H1 (cell line): ENCODE measurements around the gene AEBP1. TPM values are rescaled to one million over a fixed set of nuclear protein-coding genes. Genes with fewer than 3 reads are reported as not detected.

Experiments
- CTCF ChIA-PET: fragments of 300-600 bp; sonication (Branson Sonifier 250); formaldehyde crosslinking; loops from one replicate; lab custom pipeline; 2021; ENCODE audit not compliant: partially characterized antibody; lab: Charles Lee
- POLR2A ChIA-PET: fragments of 300-600 bp; sonication (Branson Sonifier 250); formaldehyde crosslinking; loops from one replicate; lab custom pipeline; 2021; ENCODE audit warnings: inconsistent platforms; ENCODE audit not compliant: partially characterized antibody; lab: Charles Lee
- DNase-seq, 2 experiments: peaks; one replicate each; pipeline versions ENCODE4 v3.0.0 to v3.0.0-alpha.2; 2010 to 2022; ENCODE audit warnings: low spot score in 2 of 2, low read depth in 1 of 2, mixed read lengths in 1 of 2
- FAIRE-seq: peaks from 2 replicates; lab custom pipeline; 2011; peaks lifted over from hg19 to GRCh38; lab: Jason Lieb, UNC
- H2AFZ ChIP-seq: 2 replicates; pipeline ENCODE4 v1.8.1; 2012; ENCODE audit warnings: low read length, inconsistent platforms
- H2AK5ac ChIP-seq: 2 replicates; pipeline ENCODE4 v1.6.1; 2013; ENCODE audit warnings: low read depth, low read length
- H2BK120ac ChIP-seq: replicated peaks from 2 replicates; pipeline ENCODE3; 2013; ENCODE audit warnings: low read depth, low read length, inconsistent platforms
- H2BK12ac ChIP-seq: 2 replicates; pipeline ENCODE4 v1.6.1; 2013; ENCODE audit warnings: low read depth, low read length
- H2BK15ac ChIP-seq: 2 replicates; pipeline ENCODE4 v1.6.1; 2013; ENCODE audit warnings: low read length
- H2BK20ac ChIP-seq: 2 replicates; pipeline ENCODE4 v1.6.1; 2013; ENCODE audit warnings: low read length
- H2BK5ac ChIP-seq: 2 replicates; pipeline ENCODE4 v1.6.1; 2013; ENCODE audit warnings: low read depth, low read length
- H3K14ac ChIP-seq: 2 replicates; pipeline ENCODE4 v1.6.1; 2013; ENCODE audit warnings: inconsistent platforms; ENCODE audit not compliant: insufficient read length
- H3K18ac ChIP-seq: 2 replicates; pipeline ENCODE4 v1.6.1; 2013; ENCODE audit warnings: low read length; ENCODE audit errors: extremely low read depth
- H3K23ac ChIP-seq: 2 replicates; pipeline ENCODE4 v1.6.1; 2013; ENCODE audit warnings: inconsistent platforms; ENCODE audit not compliant: insufficient read length
- H3K23me2 ChIP-seq: 2 replicates; pipeline ENCODE4 v1.6.1; 2013; ENCODE audit warnings: low read depth, low read length
- H3K27ac ChIP-seq: 2 replicates; pipeline ENCODE4 v1.6.1; 2011; ENCODE audit warnings: low read depth, low read length, inconsistent platforms
- H3K27me3 ChIP-seq, 4 experiments: replicated peaks in 1 of 4; 1 replicate in 1 of 4; 2 replicates in 3 of 4; pipeline versions ENCODE4 v1.6.1 to v1.8.1; 2011 to 2013; ENCODE audit warnings: low read length in 3 of 4, mild to moderate bottlenecking in 3 of 4, inconsistent platforms in 2 of 4, mixed read lengths in 2 of 4, moderate library complexity in 1 of 4; ENCODE audit not compliant: control insufficient read depth in 3 of 4, insufficient read depth in 3 of 4; ENCODE audit errors: extremely low read depth in 1 of 4
- H3K36me3 ChIP-seq, 4 experiments: 2 replicates each; pipeline versions ENCODE4 v1.6.1 to v1.8.1; 2011 to 2013; ENCODE audit warnings: mild to moderate bottlenecking in 4 of 4, low read length in 3 of 4, moderate library complexity in 2 of 4, control low read depth in 1 of 4, inconsistent platforms in 1 of 4; ENCODE audit not compliant: insufficient read depth in 4 of 4, control insufficient read depth in 2 of 4
- H3K4ac ChIP-seq: replicated peaks from 2 replicates; pipeline ENCODE3; 2013; ENCODE audit warnings: low read length, low read depth, mixed read lengths, inconsistent platforms; ENCODE audit not compliant: insufficient read length
- H3K4me1 ChIP-seq, 4 experiments: replicated peaks in 1 of 4; 1 replicate in 1 of 4; 2 replicates in 3 of 4; pipeline versions ENCODE4 v1.6.1 to v1.8.1; 2011 to 2013; ENCODE audit warnings: low read length in 3 of 4, inconsistent platforms in 2 of 4, mixed read lengths in 1 of 4; ENCODE audit not compliant: insufficient read depth in 4 of 4, control insufficient read depth in 3 of 4
- H3K4me2 ChIP-seq, 2 experiments: 2 replicates each; pipeline versions ENCODE4 v1.6.1 to v1.8.1; 2011 to 2013; ENCODE audit warnings: low read depth in 2 of 2, low read length in 2 of 2, control low read depth in 1 of 2, inconsistent platforms in 1 of 2, mild to moderate bottlenecking in 1 of 2; ENCODE audit not compliant: insufficient read depth in 1 of 2
- H3K4me3 ChIP-seq, 4 experiments: fragments of 200-600, 300-600 bp in 1 of 4; sonication (generic), shearing (Covaris generic), sonication (Bioruptor Twin) in 1 of 4; 2 replicates each; pipeline versions ENCODE4 v1.5.1 to v1.8.1; 2011 to 2016; ENCODE audit warnings: low read length in 4 of 4, low read depth in 3 of 4, control low read depth in 2 of 4, inconsistent platforms in 2 of 4, mild to moderate bottlenecking in 2 of 4, mixed read lengths in 1 of 4, moderate library complexity in 1 of 4; ENCODE audit not compliant: insufficient read depth in 2 of 4; ENCODE audit errors: extremely low read depth in 1 of 4
- H3K56ac ChIP-seq: replicated peaks from 2 replicates; pipeline ENCODE3; 2013; ENCODE audit warnings: low read depth, mild to moderate bottlenecking, mixed read lengths, low read length, inconsistent platforms; ENCODE audit not compliant: insufficient read length
- H3K79me1 ChIP-seq: 2 replicates; pipeline ENCODE4 v1.6.1; 2013; ENCODE audit warnings: low read depth, low read length, control low read depth
- H3K79me2 ChIP-seq, 2 experiments: 2 replicates each; pipeline versions ENCODE4 v1.6.1 to v1.8.1; 2012 to 2013; ENCODE audit warnings: low read length in 2 of 2, mild to moderate bottlenecking in 2 of 2, inconsistent platforms in 1 of 2; ENCODE audit not compliant: insufficient read depth in 2 of 2, control insufficient read depth in 1 of 2
- H3K9ac ChIP-seq, 4 experiments: replicated peaks in 1 of 4; 1 replicate in 1 of 4; 2 replicates in 3 of 4; pipeline versions ENCODE4 v1.6.1 to v1.8.1; 2011 to 2013; ENCODE audit warnings: low read depth in 3 of 4, low read length in 3 of 4, control low read depth in 2 of 4, mild to moderate bottlenecking in 2 of 4, moderate library complexity in 2 of 4, inconsistent platforms in 1 of 4; ENCODE audit errors: extremely low read depth in 1 of 4
- H3K9me3 ChIP-seq, 2 experiments: 2 replicates each; pipeline versions ENCODE4 v1.6.1 to v1.8.1; 2012 to 2013; ENCODE audit warnings: mild to moderate bottlenecking in 2 of 2, moderate library complexity in 2 of 2, control low read depth in 1 of 2, inconsistent platforms in 1 of 2, low read depth in 1 of 2, low read length in 1 of 2, mixed read lengths in 1 of 2; ENCODE audit not compliant: insufficient read depth in 2 of 2
- H4K20me1 ChIP-seq, 2 experiments: replicated peaks in 1 of 2; 2 replicates each; pipeline versions ENCODE3 to v1.8.1; 2011 to 2013; ENCODE audit warnings: inconsistent platforms in 2 of 2, low read length in 2 of 2, mild to moderate bottlenecking in 1 of 2; ENCODE audit not compliant: insufficient read depth in 2 of 2, control insufficient read depth in 1 of 2
- H4K5ac ChIP-seq: 2 replicates; pipeline ENCODE4 v1.6.1; 2013; ENCODE audit warnings: low read length, low read depth, mixed read lengths, inconsistent platforms; ENCODE audit not compliant: insufficient read length
- H4K8ac ChIP-seq: 2 replicates; pipeline ENCODE4 v1.8.0; 2013; ENCODE audit warnings: mild to moderate bottlenecking, moderate library complexity, low read length, inconsistent platforms; ENCODE audit not compliant: insufficient read depth; ENCODE audit errors: extremely low read depth
- H4K91ac ChIP-seq: replicated peaks from 2 replicates; pipeline ENCODE3; 2013; ENCODE audit warnings: low read length, mixed read lengths, inconsistent platforms; ENCODE audit not compliant: insufficient read length
- EGR1 ChIP-seq: IDR thresholded peaks from 2 replicates; pipeline ENCODE4 v1.6.1; 2011; ENCODE audit warnings: low read depth, low read length, borderline replicate concordance
- EP300 ChIP-seq, 2 experiments: IDR thresholded peaks; 1 replicate in 1 of 2; 2 replicates in 1 of 2; pipeline ENCODE4 v1.6.1; 2011 to 2012; ENCODE audit warnings: low read depth in 2 of 2, low read length in 2 of 2, mild to moderate bottlenecking in 2 of 2, borderline replicate concordance in 1 of 2, inconsistent platforms in 1 of 2, moderate library complexity in 1 of 2
- GABPA ChIP-seq: IDR thresholded peaks from 2 replicates; pipeline ENCODE4 v1.6.1; 2011; ENCODE audit warnings: mild to moderate bottlenecking, low read length, moderate library complexity, borderline replicate concordance; ENCODE audit not compliant: insufficient read depth
- HDAC2 ChIP-seq, 2 experiments: fragments of 300-600 bp in 1 of 2; sonication (generic) in 1 of 2; IDR thresholded peaks; 2 replicates each; pipeline ENCODE4 v1.6.1; 2011 to 2012; ENCODE audit warnings: low read depth in 2 of 2, low read length in 2 of 2, mild to moderate bottlenecking in 2 of 2, moderate library complexity in 2 of 2, borderline replicate concordance in 1 of 2, inconsistent platforms in 1 of 2
- JUND ChIP-seq: IDR thresholded peaks from 2 replicates; pipeline ENCODE4 v1.6.1; 2011; ENCODE audit warnings: mild to moderate bottlenecking, improper control_type of control experiment, low read length
- MAFK ChIP-seq: IDR thresholded peaks from 2 replicates; pipeline ENCODE4 v1.6.1; 2012; ENCODE audit warnings: low read depth, mild to moderate bottlenecking, improper control_type of control experiment, low read length
- NRF1 ChIP-seq: IDR thresholded peaks from 2 replicates; pipeline ENCODE4 v1.6.1; 2011; ENCODE audit warnings: mild to moderate bottlenecking, low read depth, low read length, improper control_type of control experiment
- PHF8 ChIP-seq: fragments of 200-600 bp; sonication (generic); conservative IDR thresholded peaks from 2 replicates; pipeline ENCODE4 v1.7.1; 2012; ENCODE audit warnings: low read depth, mild to moderate bottlenecking, inconsistent platforms, low read length, moderate library complexity
- RBBP5 ChIP-seq: IDR thresholded peaks from 2 replicates; pipeline ENCODE4 v1.7.1; 2012; ENCODE audit warnings: low read depth, mild to moderate bottlenecking, inconsistent platforms, low read length, moderate library complexity, borderline replicate concordance
- SIX5 ChIP-seq: IDR thresholded peaks from 2 replicates; pipeline ENCODE4 v1.6.1; 2011; ENCODE audit warnings: mild to moderate bottlenecking, low read depth, low read length
- WGBS, 2 experiments: shearing (Covaris generic) in 1 of 2; methylation state at CpG; one replicate each; pipeline versions ENCODE4 v1.1.6 to v1.1.7; 2013 to 2015; ENCODE audit warnings: low lambda C conversion rate in 2 of 2, mixed read lengths in 2 of 2, inconsistent platforms in 1 of 2, low coverage in 1 of 2, missing lambda C conversion rate in 1 of 2; ENCODE audit not compliant: insufficient replicate concordance in 2 of 2, insufficient coverage in 1 of 2, insufficient read length in 1 of 2; ENCODE audit errors: extremely low coverage in 1 of 2, missing lambda C conversion rate in 1 of 2; 5-methylcytosine and 5-hydroxymethylcytosine counted together
- polyA plus RNA-seq, 7 experiments: library from polyadenylated mRNA; depleted of rRNA in 3 of 7; stranded (reverse) in 5 of 7; unstranded in 2 of 7; fragments of >200 nt in 5 of 7; fragments of 200-250 nt in 2 of 7; gene quantifications; 1 replicate in 5 of 7; 2 replicates in 1 of 7; 4 replicates in 1 of 7; pipeline versions ENCODE4 v1.2.1 to v1.2.3, GENCODE V29; 2011 to 2013; ENCODE audit warnings: missing spikeins in 2 of 7, mixed read lengths in 2 of 7
- total RNA-seq: library from RNA; stranded (reverse); fragmentation: NEBNext Ultra II Directional; extraction: Animal tissue kit (Norgen Biotek cat#: 25700); gene quantifications from 2 replicates; pipeline ENCODE4 v1.2.1, GENCODE V29; 2021

The AEBP1 gene
- total and polyA plus RNA-seq, 2 of the 8 experiments (the other 6 are each of a cell fraction or from before 2014, with no cell fraction given): 10.4 to 41.2 TPM

- H3K79me1 ChIP-seq: no peaks in the 10 kb centered on the region
- H3K9me3 ChIP-seq: no peaks in the 10 kb centered on the region
- no peaks in the 10 kb centered on the region; a peak in 1 of 7 replicates for H3K4me1 ChIP-seq
- no peak overlapping the region for H4K5ac ChIP-seq
- H4K8ac ChIP-seq: no peak overlapping the region
- H3K56ac ChIP-seq: no peak overlapping the region
- H4K20me1 ChIP-seq: no peaks in the 10 kb centered on the region
- 0 out of 2 replicates have a peak overlapping the region, but pooled peaks have one; percentile 20 for H2AFZ ChIP-seq
- H2BK15ac ChIP-seq: no peak overlapping the region
- H3K23me2 ChIP-seq: no peaks in the 10 kb centered on the region
- no peak overlapping the region for H2AK5ac ChIP-seq
- no peaks in the 10 kb centered on the region; a peak in 2 of 7 replicates for H3K27me3 ChIP-seq
- H3K79me2 ChIP-seq: no peaks in the 10 kb centered on the region
- no peak overlapping the region for H2BK12ac ChIP-seq
- H4K91ac ChIP-seq: no peak overlapping the region
- no peak overlapping the region for H3K4ac ChIP-seq
- no peak overlapping the region for H2BK120ac ChIP-seq
- POLR2A ChIA-PET: interaction anchor here (1.0 kb wide), 2 partner anchors 24 to 59 kb away, joined by 3 read pairs; no protein-coding TSS in a partner anchor
- FAIRE-seq (no peak), DNase-seq (no peak)
- H3K18ac ChIP-seq: no peak overlapping the region; the same call in 1 of the 2 replicates
- no peaks in the 10 kb centered on the region for H3K36me3 ChIP-seq
- no peak overlapping the region for H3K14ac ChIP-seq
- no peak overlapping the region for H3K27ac ChIP-seq
- H3K4me3 ChIP-seq: no peak overlapping the region
- WGBS, 2 experiments: 92% methylated on average over 18 of the region's 20 CpGs; no CpG with 5 or more reads in 1 of the 2 experiments
- CTCF ChIA-PET: interaction anchor here (1.0 to 3.1 kb wide), 4 partner anchors 10 to 22 kb away, joined by 3 to 17 read pairs (median 8); partner anchors contain the start of gene PGAM2
- no peak overlapping the region for H2BK5ac ChIP-seq
- no peak overlapping the region for H3K4me2 ChIP-seq
- no peak overlapping the region for H3K23ac ChIP-seq
- no peak overlapping the region for H3K9ac ChIP-seq
- H2BK20ac ChIP-seq: no peak overlapping the region
- TF ChIP-seq EP300 (IDR thresholded peaks at IDR 0.05; ENCODE audit: borderline replicate concordance in 1 of 2, low read depth in 2 of 2, low read length in 2 of 2) (no peak), SIX5 (no peak), HDAC2 (IDR thresholded peaks at IDR 0.05; ENCODE audit: borderline replicate concordance in 1 of 2, low read depth in 2 of 2, low read length in 2 of 2) (no peak), PHF8 (no peak), RBBP5 (no peak), MAFK (no peak), NRF1 (no peak), JUND (no peak), EGR1 (no peak), GABPA (no peak)
These were observed 16.0 kb upstream of the AEBP1 start for GRCh38 chr7:44087911-44088838.
